Upper lobe of left lung (tissue), 4 donors: Measurements from ENCODE around the gene IL1RAPL2.

Experiments
- EP300 ChIP-seq, 4 donors: sonication (generic); formaldehyde crosslinking; IDR thresholded peaks; one replicate each; pipeline ENCODE4 v1.5.1; 2017; ENCODE audit warnings: antibody characterized with exemption in 4 of 4, control low read depth in 2 of 4
- POLR2A ChIP-seq, 4 donors: fragments of 450-650 bp; IDR thresholded peaks; one replicate each; pipeline ENCODE4 v1.5.1; 2016 to 2017; ENCODE audit warnings: antibody characterized with exemption in 4 of 4, mild to moderate bottlenecking in 2 of 4
- POLR2AphosphoS5 ChIP-seq, 2 donors: sonication (generic); formaldehyde crosslinking; IDR thresholded peaks; one replicate each; pipeline ENCODE4 v1.5.1; 2017; ENCODE audit warnings: antibody characterized with exemption in 2 of 2
- TF ChIP-seq, protein P1 (sequence below), 6 experiments: fragments of 450-650 bp in 4 of 6; fragments of 200-600 bp in 2 of 6; sonication (generic) in 2 of 6; IDR thresholded peaks; one replicate each; pipeline ENCODE4 v1.5.1; 2016 to 2019; ENCODE audit warnings: antibody characterized with exemption in 6 of 6

DNA sequence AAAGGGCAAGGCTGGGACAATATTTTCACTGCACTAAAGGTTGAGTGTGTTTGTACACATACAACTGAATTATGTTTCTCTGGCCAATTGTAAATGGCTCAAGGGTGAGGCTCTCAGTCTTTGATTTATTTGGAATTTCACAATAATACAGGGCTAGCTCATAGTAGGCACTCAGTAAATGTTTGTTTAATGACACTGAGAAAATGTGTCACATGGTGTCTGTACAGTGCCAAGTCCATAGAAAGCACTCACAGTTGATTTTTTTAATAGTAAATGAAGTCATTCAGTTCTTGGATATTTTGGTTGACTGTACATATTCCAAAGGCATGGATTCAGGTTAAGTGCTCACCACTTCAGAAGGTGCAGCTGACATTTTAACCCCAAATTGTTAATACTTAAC is 176.4 kb downstream of the IL1RAPL2 start:
- TF ChIP-seq, protein P1, sequence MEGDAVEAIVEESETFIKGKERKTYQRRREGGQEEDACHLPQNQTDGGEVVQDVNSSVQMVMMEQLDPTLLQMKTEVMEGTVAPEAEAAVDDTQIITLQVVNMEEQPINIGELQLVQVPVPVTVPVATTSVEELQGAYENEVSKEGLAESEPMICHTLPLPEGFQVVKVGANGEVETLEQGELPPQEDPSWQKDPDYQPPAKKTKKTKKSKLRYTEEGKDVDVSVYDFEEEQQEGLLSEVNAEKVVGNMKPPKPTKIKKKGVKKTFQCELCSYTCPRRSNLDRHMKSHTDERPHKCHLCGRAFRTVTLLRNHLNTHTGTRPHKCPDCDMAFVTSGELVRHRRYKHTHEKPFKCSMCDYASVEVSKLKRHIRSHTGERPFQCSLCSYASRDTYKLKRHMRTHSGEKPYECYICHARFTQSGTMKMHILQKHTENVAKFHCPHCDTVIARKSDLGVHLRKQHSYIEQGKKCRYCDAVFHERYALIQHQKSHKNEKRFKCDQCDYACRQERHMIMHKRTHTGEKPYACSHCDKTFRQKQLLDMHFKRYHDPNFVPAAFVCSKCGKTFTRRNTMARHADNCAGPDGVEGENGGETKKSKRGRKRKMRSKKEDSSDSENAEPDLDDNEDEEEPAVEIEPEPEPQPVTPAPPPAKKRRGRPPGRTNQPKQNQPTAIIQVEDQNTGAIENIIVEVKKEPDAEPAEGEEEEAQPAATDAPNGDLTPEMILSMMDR (IDR thresholded peaks at IDR 0.05) = no peak
- no peak for TF ChIP-seq EP300 (IDR thresholded peaks at IDR 0.05)
- no peak for TF ChIP-seq POLR2A (IDR thresholded peaks at IDR 0.05)
- no peak for TF ChIP-seq POLR2AphosphoS5 (IDR thresholded peaks at IDR 0.05)
